Left kidney (tissue), 2 donors: ENCODE measurements around the gene FSD1. TPM values are rescaled to one million over a fixed set of nuclear protein-coding genes. Genes with fewer than 3 reads are reported as not detected.

Experiments
- DNase-seq: peaks from one replicate; pipeline ENCODE4 v3.0.0-alpha.2; 2013
- polyA plus RNA-seq: library from polyadenylated mRNA; unstranded; fragments of 120-200 nt; gene quantifications from one replicate; pipeline ENCODE4 v1.2.1, GENCODE V29; 2013; ENCODE audit not compliant: insufficient read length

Gene FSD1
- polyA plus RNA-seq, 1 donor = 7.2 TPM

GRCh38 chr19:4363571-4364304 is 59.3 kb downstream of the FSD1 start:
- no peak for DNase-seq

- no peak for DNase-seq
These were observed 60.9 kb downstream of the FSD1 start for GRCh38 chr19:4365341-4365740.

- DNase-seq = no peak
These were observed 61.6 kb downstream of the FSD1 start for GRCh38 chr19:4365791-4366665.

- DNase-seq = no peak
These were observed 62.4 kb downstream of the FSD1 start for GRCh38 chr19:4366666-4367335.

GRCh38 chr19:4367336-4367723 is 62.9 kb downstream of the FSD1 start:
- no peak for DNase-seq

- DNase-seq = no peak
These were observed 63.4 kb downstream of the FSD1 start for GRCh38 chr19:4367781-4368127.

- DNase-seq = no peak
These were observed 63.9 kb downstream of the FSD1 start for GRCh38 chr19:4368128-4368820.

GRCh38 chr19:4369109-4369887 is 64.9 kb downstream of the FSD1 start:
- no peak for DNase-seq

GRCh38 chr19:4369888-4370260 is 65.5 kb downstream of the FSD1 start:
- DNase-seq = no peak

GRCh38 chr19:4370418-4371041 is 66.1 kb downstream of the FSD1 start:
- DNase-seq = no peak

- no peak for DNase-seq
These were observed 67.1 kb downstream of the FSD1 start for GRCh38 chr19:4371247-4372164.

- no peak for DNase-seq
These were observed 68.0 kb downstream of the FSD1 start for GRCh38 chr19:4372165-4373012.

- no peak for DNase-seq
These were observed 68.6 kb downstream of the FSD1 start for GRCh38 chr19:4373013-4373367.

Other genes starting within 250 kb of the FSD1 start
- 7.9 TPM for gene ZBTB7A, start 237.7 kb upstream of the FSD1 start, polyA plus RNA-seq
- 92.7 TPM for gene MAP2K2, start 180.5 kb upstream of the FSD1 start, polyA plus RNA-seq
- 1.00 TPM for gene CREB3L3, start 151.0 kb upstream of the FSD1 start, polyA plus RNA-seq
- gene SIRT6, start 122.0 kb upstream of the FSD1 start, polyA plus RNA-seq = 16.3 TPM
- gene ANKRD24, start 121.9 kb upstream of the FSD1 start, polyA plus RNA-seq = 1.4 TPM
- 0.35 TPM for gene EBI3, start 75.1 kb upstream of the FSD1 start, polyA plus RNA-seq
- gene YJU2, start 57.5 kb upstream of the FSD1 start, polyA plus RNA-seq = 16.6 TPM
- gene SHD, start 25.3 kb upstream of the FSD1 start, polyA plus RNA-seq = 2.4 TPM
- gene TMIGD2, start 2.2 kb upstream of the FSD1 start, polyA plus RNA-seq = 0.42 TPM
- gene STAP2, start 34.2 kb downstream of the FSD1 start, polyA plus RNA-seq = 23.3 TPM
- gene MPND, start 39.0 kb downstream of the FSD1 start, polyA plus RNA-seq = 23.2 TPM
- 54.0 TPM for gene SH3GL1, start 95.9 kb downstream of the FSD1 start, polyA plus RNA-seq
- gene CHAF1A, start 98.0 kb downstream of the FSD1 start, polyA plus RNA-seq = 33.5 TPM
- 90.3 TPM for gene UBXN6, start 153.2 kb downstream of the FSD1 start, polyA plus RNA-seq
- 58.8 TPM for gene HDGFL2, start 167.7 kb downstream of the FSD1 start, polyA plus RNA-seq
- gene PLIN4, start 213.9 kb downstream of the FSD1 start, polyA plus RNA-seq = 1.3 TPM
- gene PLIN5, start 230.6 kb downstream of the FSD1 start, polyA plus RNA-seq = 5.3 TPM
- 0.90 TPM for gene LRG1, start 235.4 kb downstream of the FSD1 start, polyA plus RNA-seq